HFF-Myc (cell line): ENCODE data around the gene CSN3.

Source experiments
- DNase-seq: peaks from one replicate; pipeline ENCODE4 v3.0.0-alpha.2; 2011; ENCODE audit warnings: low read depth; ENCODE audit errors: extremely low read depth
- H3K4me3 ChIP-seq: replicated peaks from 2 replicates; pipeline ENCODE4 v1.5.1; 2011; ENCODE audit warnings: low read depth, mild to moderate bottlenecking, control low read depth, low read length
- CTCF ChIP-seq: IDR thresholded peaks from 2 replicates; pipeline ENCODE4 v1.5.1; 2012; ENCODE audit warnings: mild to moderate bottlenecking, low read depth, low read length, control low read depth; ENCODE audit errors: missing control alignments

The CSN3 gene

GRCh38 chr4:70251945-70252277, 9.5 kb downstream of the CSN3 start:
- no peak for DNase-seq
- H3K4me3 ChIP-seq, result no peak overlapping the region
- no peak for TF ChIP-seq CTCF

- H3K4me3 ChIP-seq, result no peak overlapping the region
- DNase-seq, result no peak
- TF ChIP-seq CTCF, result no peak
Observed at GRCh38 chr4:70269674-70270073, 27.3 kb downstream of the CSN3 start.

- no peak overlapping the region for H3K4me3 ChIP-seq
- TF ChIP-seq CTCF, result no peak
- no peak for DNase-seq
Observed at GRCh38 chr4:70277121-70277520, 34.7 kb downstream of the CSN3 start.

DNA sequence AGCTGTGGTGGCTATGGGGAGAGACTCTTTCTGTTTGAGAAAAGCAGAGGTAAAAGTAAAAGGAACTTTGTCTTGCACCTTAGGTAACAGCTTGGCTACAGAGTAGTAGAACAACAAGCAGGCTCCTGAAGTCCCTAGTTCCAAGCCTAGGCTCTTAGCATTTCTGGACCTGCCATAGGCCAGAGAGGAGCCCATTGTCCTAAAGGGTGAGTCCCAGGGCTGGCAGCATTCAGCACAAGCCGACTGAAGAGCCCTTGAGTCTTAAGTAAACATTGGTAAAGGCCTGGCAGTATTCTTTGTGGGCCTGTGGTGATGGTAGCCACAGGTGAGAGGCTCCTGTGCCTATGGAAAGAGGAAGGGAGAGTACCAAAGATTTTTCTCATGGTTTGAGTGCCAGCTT, 38.2 kb downstream of the CSN3 start:
- no peak for TF ChIP-seq CTCF
- DNase-seq, result no peak
- no peak overlapping the region for H3K4me3 ChIP-seq

- DNase-seq, result no peak
- H3K4me3 ChIP-seq, result no peak overlapping the region
- no peak for TF ChIP-seq CTCF
Observed at GRCh38 chr4:70288651-70289050, 46.3 kb downstream of the CSN3 start.

GRCh38 chr4:70291341-70291740, 48.9 kb downstream of the CSN3 start:
- no peak overlapping the region for H3K4me3 ChIP-seq
- TF ChIP-seq CTCF, result no peak
- DNase-seq, result no peak

DNA sequence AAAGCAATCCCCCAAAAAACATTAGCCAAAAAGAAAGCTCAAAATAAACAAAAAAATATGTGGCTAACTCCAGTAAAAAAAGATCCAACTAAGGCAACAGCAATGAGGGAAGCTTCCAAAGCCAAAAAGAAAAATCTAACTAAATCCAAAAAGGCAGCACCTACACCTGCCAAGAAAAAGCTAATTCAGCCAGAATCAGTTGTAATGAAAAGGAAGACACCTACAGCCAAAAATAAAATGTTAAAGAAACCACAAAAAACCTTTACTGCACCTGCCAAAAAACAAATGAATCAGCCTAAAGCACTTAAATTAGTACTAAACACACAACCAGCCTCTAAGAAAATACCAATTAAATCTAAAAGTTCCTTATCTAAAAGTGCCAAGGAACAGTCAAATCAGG, 55.2 kb downstream of the CSN3 start:
- no peak overlapping the region for H3K4me3 ChIP-seq
- no peak for TF ChIP-seq CTCF
- DNase-seq, result no peak
